ENCODE measurements around the gene SP110.

DNA sequence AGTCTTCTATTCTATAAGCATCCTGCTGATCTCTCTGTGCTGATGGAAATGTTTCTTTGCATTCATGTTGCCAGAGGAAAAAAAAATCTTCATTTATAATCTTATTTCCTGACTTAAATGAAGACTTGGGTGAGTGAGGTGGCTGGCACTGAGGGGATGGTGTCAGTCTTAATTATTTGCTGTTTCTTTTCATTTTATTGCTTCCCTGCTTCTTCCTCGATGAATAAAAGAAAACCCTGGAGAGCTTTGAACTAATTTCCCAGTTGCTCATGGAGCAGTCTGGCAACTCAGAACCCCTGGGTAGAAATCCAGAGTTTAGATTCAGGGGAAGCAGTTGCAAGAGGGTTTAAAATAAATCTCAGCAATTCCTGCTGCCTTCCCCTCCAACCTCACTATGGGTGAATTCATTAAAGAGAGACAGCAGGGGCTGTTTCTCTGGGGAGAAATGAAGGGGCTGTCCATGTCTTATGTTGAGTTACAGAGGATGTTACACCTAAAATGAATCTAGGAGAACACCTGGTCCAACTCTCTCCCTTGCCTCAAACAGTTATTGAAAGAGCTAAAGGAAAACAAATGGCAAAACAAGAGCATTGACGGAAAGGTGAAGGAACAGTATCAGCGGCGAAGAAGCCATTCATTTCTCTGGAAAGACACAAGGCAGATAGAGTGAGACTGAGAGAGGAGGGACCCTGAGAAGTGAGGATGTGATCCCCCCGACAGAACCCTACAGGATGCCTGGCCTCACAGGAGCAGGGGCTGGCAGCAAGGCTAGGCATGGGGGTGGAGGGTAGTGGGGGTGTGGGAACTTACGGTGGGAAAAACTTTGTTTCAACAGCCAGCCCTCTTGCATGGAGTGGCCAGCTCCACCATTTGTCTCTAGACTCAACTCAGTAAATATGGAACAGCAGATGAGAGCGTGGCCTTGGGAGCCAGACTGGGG, 41.0 kb downstream of the SP110 start:
- TF ChIP-seq, protein P1, sequence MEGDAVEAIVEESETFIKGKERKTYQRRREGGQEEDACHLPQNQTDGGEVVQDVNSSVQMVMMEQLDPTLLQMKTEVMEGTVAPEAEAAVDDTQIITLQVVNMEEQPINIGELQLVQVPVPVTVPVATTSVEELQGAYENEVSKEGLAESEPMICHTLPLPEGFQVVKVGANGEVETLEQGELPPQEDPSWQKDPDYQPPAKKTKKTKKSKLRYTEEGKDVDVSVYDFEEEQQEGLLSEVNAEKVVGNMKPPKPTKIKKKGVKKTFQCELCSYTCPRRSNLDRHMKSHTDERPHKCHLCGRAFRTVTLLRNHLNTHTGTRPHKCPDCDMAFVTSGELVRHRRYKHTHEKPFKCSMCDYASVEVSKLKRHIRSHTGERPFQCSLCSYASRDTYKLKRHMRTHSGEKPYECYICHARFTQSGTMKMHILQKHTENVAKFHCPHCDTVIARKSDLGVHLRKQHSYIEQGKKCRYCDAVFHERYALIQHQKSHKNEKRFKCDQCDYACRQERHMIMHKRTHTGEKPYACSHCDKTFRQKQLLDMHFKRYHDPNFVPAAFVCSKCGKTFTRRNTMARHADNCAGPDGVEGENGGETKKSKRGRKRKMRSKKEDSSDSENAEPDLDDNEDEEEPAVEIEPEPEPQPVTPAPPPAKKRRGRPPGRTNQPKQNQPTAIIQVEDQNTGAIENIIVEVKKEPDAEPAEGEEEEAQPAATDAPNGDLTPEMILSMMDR (IDR thresholded peaks at IDR 0.05; ENCODE audit: low read depth, low read length): no peak
- no peak for TF ChIP-seq EZH2phosphoT487 (IDR thresholded peaks at IDR 0.05; ENCODE audit: low read depth)
